Measurements from ENCODE around the gene SLC35E2B. TPM values are rescaled to one million over a fixed set of nuclear protein-coding genes. Genes with fewer than 3 reads are reported as not detected.

SLC35E2B gene
- total RNA-seq, 1 experiment from 2014 or later: 41.7 TPM

- Histone ChIP-seq H3K27me3 (ENCODE audit: insufficient read depth, low read length) (no peaks in the 10 kb centered on the region), H2BK120ac (ENCODE audit: low read depth, low read length, poor library complexity, severe bottlenecking) (no peak overlapping the region), H2BK5ac (ENCODE audit: insufficient read length, low read length) (no peak overlapping the region), H3K4me1 (ENCODE audit: insufficient read depth, low read length) (peaks cover 5% of the 10 kb centered on the region; the same call in 1 of the 2 replicates), H3K14ac (ENCODE audit: insufficient read depth, low read length) (no peak overlapping the region), H4K91ac (ENCODE audit: insufficient read length, low read depth, low read length) (no peak overlapping the region), H2BK12ac (ENCODE audit: insufficient read length, low read depth, low read length) (no peak overlapping the region), H3K23me2 (ENCODE audit: insufficient read length, low read depth, low read length, poor library complexity, severe bottlenecking) (peaks cover 15% of the 10 kb centered on the region), H3K4me2 (ENCODE audit: insufficient read depth, insufficient read length, low read length) (peak overlapping the region; percentile 20), H3K4ac (ENCODE audit: low read depth, low read length) (no peak overlapping the region), H3K9me3 (ENCODE audit: control insufficient read depth, low read depth, low read length) (no peaks in the 10 kb centered on the region), H3T11ph (ENCODE audit: low read length) (no peak overlapping the region), H4K8ac (replicated peaks; ENCODE audit: insufficient read length, low read depth, low read length) (no peak overlapping the region), H2BK15ac (ENCODE audit: low read depth, low read length) (no peak overlapping the region), H4K5ac (ENCODE audit: insufficient read length, low read depth, low read length) (no peak overlapping the region), H2AFZ (ENCODE audit: low read length) (no peak overlapping the region), H3K56ac (ENCODE audit: insufficient read length, low read depth, low read length) (no peak overlapping the region), H3K9ac (ENCODE audit: extremely low read depth, insufficient read length, low read length) (no peak overlapping the region), H4K20me1 (ENCODE audit: control insufficient read depth, insufficient read depth, insufficient read length) (no peaks in the 10 kb centered on the region), H3K23ac (ENCODE audit: insufficient read length, low read depth, low read length) (no peak overlapping the region), H3K79me2 (ENCODE audit: insufficient read depth, low read length) (no peaks in the 10 kb centered on the region), H2BK20ac (ENCODE audit: low read depth, low read length, poor library complexity, severe bottlenecking) (no peak overlapping the region), H2AK5ac (ENCODE audit: insufficient read length, low read length) (no peak overlapping the region), H3K18ac (ENCODE audit: insufficient read length, low read depth, low read length) (no peak overlapping the region), H3K79me1 (ENCODE audit: insufficient read depth, low read depth, low read length, poor library complexity, severe bottlenecking) (no peaks in the 10 kb centered on the region), H3K27ac (ENCODE audit: insufficient read length, low read depth, low read length) (no peak overlapping the region)
- H3K36me3 Mint-ChIP-seq (ENCODE audit: insufficient read depth in 1 of 3, low read depth in 3 of 3): peaks cover 0 to 15% (median 6%) of the 10 kb centered on the region in 3 experiments; a peak in 5 of 7 replicates
- WGBS (ENCODE audit: extremely low coverage, insufficient read length, low lambda C conversion rate): no CpG with 5 or more reads among the region's 19 CpGs
- peaks cover 16 to 19% of the 10 kb centered on the region in 2 experiments for H3K4me1 Mint-ChIP-seq
- peak overlapping the region; percentile 74 to 86 for H3K4me3 Mint-ChIP-seq
- no peak for TF ChIP-seq CTCF (conservative IDR thresholded peaks at IDR 0.05)
- H3K27ac Mint-ChIP-seq: no peak overlapping the region
- no peaks in the 10 kb centered on the region; a peak in 1 of 5 replicates for H3K9me3 Mint-ChIP-seq
- no peak for DNase-seq
- no peaks in the 10 kb centered on the region for H3K27me3 Mint-ChIP-seq (ENCODE audit: low read depth)
Measured at GRCh38 chr1:1616838-1617237, 75.8 kb downstream of the SLC35E2B start.
